ENCODE results near the gene BLTP3B. TPM values are rescaled to one million over a fixed set of nuclear protein-coding genes. Genes with fewer than 3 reads are reported as not detected.
"Not testable (repeated sequence)": the region's sequence is repeated elsewhere in the genome, so short reads cannot be mapped to it uniquely, and the experiment has no call there.

BLTP3B gene
- total RNA-seq (13.9 and 21.9 TPM in 2 replicates), polyA plus RNA-seq (14.1 and 20.9 TPM in 2 replicates)

GRCh38 chr12:100142851-100143559 lies at the start of gene BLTP3B:
BLTP3B (minus strand) TSS chr12:100142874; CDS start chr12:100142635, 239 bp downstream.
- Histone ChIP-seq H3K27me3 (no peaks in the 10 kb centered on the region), H3K4me1 (ENCODE audit: low read depth) (peaks cover 17% of the 10 kb centered on the region), H3K27ac (peak within 1 kb of the TSS; percentile 97), H3K36me3 (no peaks in the 10 kb centered on the region), H3K9me3 (ENCODE audit: low read depth) (no peaks in the 10 kb centered on the region), H3K4me3 (peak within 1 kb of the TSS; percentile 97)
- DNase-seq (ENCODE audit: low read depth in 1 of 2, low spot score in 1 of 2) = peak; percentile 87 to 94
- no peak for TF ChIP-seq CTCF (IDR thresholded peaks at IDR 0.05; ENCODE audit: low read depth, low read length)

- no peak overlapping the region for H3K27ac ChIP-seq
- TF ChIP-seq CTCF (IDR thresholded peaks at IDR 0.05; ENCODE audit: low read depth, low read length) = no peak
- H3K27me3 ChIP-seq = no peaks in the 10 kb centered on the region
- no peak overlapping the region for H3K4me3 ChIP-seq
- no peak for DNase-seq (ENCODE audit: low read depth in 1 of 2, low spot score in 1 of 2)
- H3K36me3 ChIP-seq = no peaks in the 10 kb centered on the region
- H3K9me3 ChIP-seq (ENCODE audit: low read depth) = no peaks in the 10 kb centered on the region
- H3K4me1 ChIP-seq (ENCODE audit: low read depth) = peaks cover 4% of the 10 kb centered on the region
Observed at GRCh38 chr12:100189636-100190394, 47.1 kb upstream of the BLTP3B start.

- DNase-seq (ENCODE audit: low read depth in 1 of 2, low spot score in 1 of 2); H3K4me3 ChIP-seq; H3K27ac ChIP-seq; H3K4me1 ChIP-seq (ENCODE audit: low read depth); H3K27me3 ChIP-seq; H3K9me3 ChIP-seq (ENCODE audit: low read depth); H3K36me3 ChIP-seq: not testable (repeated sequence)
Observed at GRCh38 chr12:100188888-100189635, 46.4 kb upstream of the BLTP3B start.

- H3K4me3 ChIP-seq = no peak overlapping the region
- no peaks in the 10 kb centered on the region for H3K9me3 ChIP-seq (ENCODE audit: low read depth)
- no peaks in the 10 kb centered on the region for H3K27me3 ChIP-seq
- H3K36me3 ChIP-seq = no peaks in the 10 kb centered on the region
- no peak for DNase-seq (ENCODE audit: low read depth in 1 of 2, low spot score in 1 of 2)
- TF ChIP-seq CTCF (IDR thresholded peaks at IDR 0.05; ENCODE audit: low read depth, low read length) = no peak
- H3K4me1 ChIP-seq (ENCODE audit: low read depth) = peaks cover 4% of the 10 kb centered on the region
- H3K27ac ChIP-seq = no peak overlapping the region
Observed at GRCh38 chr12:100187857-100188519, 45.3 kb upstream of the BLTP3B start.

GRCh38 chr12:100187068-100187467 lies 44.4 kb upstream of the BLTP3B start:
- no peaks in the 10 kb centered on the region for H3K27me3 ChIP-seq
- no peak for TF ChIP-seq CTCF (IDR thresholded peaks at IDR 0.05; ENCODE audit: low read depth, low read length)
- no peaks in the 10 kb centered on the region for H3K9me3 ChIP-seq (ENCODE audit: low read depth)
- no peak for DNase-seq (ENCODE audit: low read depth in 1 of 2, low spot score in 1 of 2)
- peak overlapping the region; percentile 28 for H3K27ac ChIP-seq
- peaks cover 4% of the 10 kb centered on the region for H3K4me1 ChIP-seq (ENCODE audit: low read depth)
- H3K36me3 ChIP-seq = no peaks in the 10 kb centered on the region
- no peak overlapping the region for H3K4me3 ChIP-seq
